ENCODE measurements around the gene DOCK4.

Gene DOCK4

DNA sequence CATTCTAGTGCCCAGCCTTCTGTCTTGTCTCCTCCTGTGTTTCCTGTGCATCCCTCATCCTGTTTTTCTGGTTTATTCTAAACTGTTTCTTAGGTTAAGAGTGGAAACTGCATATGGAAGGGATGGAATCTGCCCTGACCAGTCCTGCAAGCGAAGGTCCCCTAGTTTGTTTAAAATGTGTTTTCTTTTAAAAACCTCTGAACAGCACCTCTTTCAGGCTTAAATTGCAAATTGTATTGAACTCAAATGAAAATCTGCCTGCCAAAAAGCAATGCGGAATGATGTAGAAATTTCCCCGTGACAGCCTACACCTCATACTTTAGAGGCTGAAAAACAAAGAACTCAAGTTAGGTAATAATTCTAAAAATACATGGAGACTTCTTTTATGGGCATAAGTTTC is 421.1 kb downstream of the DOCK4 start:
- DNase-seq (ENCODE audit: extremely low spot score), result no peak
- POLR2A ChIA-PET, result no interaction called here
- CTCF ChIA-PET, result no interaction called here
- TF ChIP-seq, protein P1, sequence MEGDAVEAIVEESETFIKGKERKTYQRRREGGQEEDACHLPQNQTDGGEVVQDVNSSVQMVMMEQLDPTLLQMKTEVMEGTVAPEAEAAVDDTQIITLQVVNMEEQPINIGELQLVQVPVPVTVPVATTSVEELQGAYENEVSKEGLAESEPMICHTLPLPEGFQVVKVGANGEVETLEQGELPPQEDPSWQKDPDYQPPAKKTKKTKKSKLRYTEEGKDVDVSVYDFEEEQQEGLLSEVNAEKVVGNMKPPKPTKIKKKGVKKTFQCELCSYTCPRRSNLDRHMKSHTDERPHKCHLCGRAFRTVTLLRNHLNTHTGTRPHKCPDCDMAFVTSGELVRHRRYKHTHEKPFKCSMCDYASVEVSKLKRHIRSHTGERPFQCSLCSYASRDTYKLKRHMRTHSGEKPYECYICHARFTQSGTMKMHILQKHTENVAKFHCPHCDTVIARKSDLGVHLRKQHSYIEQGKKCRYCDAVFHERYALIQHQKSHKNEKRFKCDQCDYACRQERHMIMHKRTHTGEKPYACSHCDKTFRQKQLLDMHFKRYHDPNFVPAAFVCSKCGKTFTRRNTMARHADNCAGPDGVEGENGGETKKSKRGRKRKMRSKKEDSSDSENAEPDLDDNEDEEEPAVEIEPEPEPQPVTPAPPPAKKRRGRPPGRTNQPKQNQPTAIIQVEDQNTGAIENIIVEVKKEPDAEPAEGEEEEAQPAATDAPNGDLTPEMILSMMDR (IDR thresholded peaks at IDR 0.05; ENCODE audit: control extremely low read depth, extremely low read depth, low read depth, missing control alignments), result no peak

DNA sequence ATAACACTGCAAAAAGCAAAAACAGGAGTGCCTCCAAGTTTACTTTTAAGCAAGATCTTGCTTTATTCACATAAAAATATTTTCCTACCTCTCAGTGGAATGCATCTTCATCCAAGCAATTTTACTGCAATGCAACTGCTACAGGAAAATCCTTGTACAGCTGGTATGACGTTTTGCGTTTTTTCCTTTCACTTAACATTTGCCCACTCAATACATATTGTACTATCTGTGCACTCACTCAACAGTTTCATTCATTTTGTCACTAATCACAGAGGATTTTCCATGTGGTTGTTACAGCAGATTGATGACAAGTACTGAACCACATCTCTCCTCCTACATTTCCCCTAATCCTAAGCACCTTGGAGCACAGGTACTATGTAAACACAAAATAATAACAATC is 421.9 kb downstream of the DOCK4 start:
- no peak for DNase-seq (ENCODE audit: extremely low spot score)
- ChIA-PET CTCF (no interaction called here), POLR2A (no interaction called here)
- TF ChIP-seq, protein P1 (IDR thresholded peaks at IDR 0.05; ENCODE audit: control extremely low read depth, extremely low read depth, low read depth, missing control alignments), result no peak

DNA sequence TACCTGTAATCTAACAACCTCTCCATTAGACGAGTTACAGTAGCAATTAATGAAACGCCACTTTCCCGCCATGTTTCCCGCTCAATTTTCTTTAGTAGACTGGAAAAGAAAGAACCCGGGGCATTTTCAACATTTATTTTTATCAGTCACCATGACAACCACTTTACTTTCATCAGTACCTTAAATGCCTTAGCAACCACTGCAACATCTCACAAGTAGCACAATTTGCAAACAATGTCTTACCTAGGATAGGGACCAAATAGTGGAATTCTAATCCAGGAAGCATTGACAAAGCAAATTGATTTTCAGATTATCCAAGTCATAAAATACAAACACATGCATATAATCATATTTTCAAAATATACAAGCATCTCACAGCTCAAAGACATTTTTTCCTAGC is 422.3 kb downstream of the DOCK4 start:
- no peak for DNase-seq (ENCODE audit: extremely low spot score)
- POLR2A ChIA-PET, result no interaction called here
- TF ChIP-seq, protein P1 (IDR thresholded peaks at IDR 0.05; ENCODE audit: control extremely low read depth, extremely low read depth, low read depth, missing control alignments), result no peak
- CTCF ChIA-PET, result no interaction called here

DNA sequence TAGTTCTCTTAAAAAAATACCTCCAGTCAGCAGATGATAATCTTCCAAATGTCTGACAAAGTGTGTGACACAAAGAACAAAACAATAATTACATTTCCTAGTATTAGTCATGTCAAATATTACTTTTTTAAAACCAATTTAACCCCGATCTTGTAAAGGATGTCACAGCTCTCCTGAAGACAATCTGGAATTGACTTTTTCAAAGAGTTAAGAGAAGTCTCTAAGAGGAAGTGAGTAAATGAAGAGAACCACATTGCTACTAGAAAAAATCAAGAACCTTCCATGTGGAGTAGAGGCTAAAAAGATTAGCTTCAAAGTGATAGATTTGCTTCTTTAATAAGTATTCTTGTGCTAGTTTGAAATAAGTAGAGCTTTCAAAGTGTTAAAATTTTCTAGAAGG is 425.7 kb downstream of the DOCK4 start:
- no peak for DNase-seq (ENCODE audit: extremely low spot score)
- ChIA-PET POLR2A (no interaction called here), CTCF (no interaction called here)
- TF ChIP-seq, protein P1 (IDR thresholded peaks at IDR 0.05; ENCODE audit: control extremely low read depth, extremely low read depth, low read depth, missing control alignments), result no peak

DNA sequence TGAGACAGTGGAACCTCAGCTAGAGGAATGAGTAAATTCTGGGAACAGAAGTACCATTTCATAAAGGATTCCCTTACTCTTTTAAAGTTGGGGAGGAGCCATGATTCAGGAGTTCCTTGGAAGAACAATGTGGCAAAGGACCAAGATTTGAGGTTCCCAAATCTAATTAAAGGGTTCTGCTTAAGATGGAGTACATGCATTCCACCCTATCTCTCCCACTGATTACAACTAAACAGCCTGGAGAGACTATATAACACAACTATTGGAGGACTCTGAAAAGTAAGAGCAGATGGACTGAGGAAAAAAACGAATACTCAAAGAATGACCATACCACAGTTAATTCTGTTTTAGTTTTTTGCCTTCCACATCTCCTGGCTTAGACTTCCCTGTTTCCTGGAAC is 431.0 kb downstream of the DOCK4 start:
- DNase-seq (ENCODE audit: extremely low spot score), result no peak
- ChIA-PET CTCF (no interaction called here), POLR2A (no interaction called here)
- TF ChIP-seq, protein P1 (IDR thresholded peaks at IDR 0.05; ENCODE audit: control extremely low read depth, extremely low read depth, low read depth, missing control alignments), result no peak

DNA sequence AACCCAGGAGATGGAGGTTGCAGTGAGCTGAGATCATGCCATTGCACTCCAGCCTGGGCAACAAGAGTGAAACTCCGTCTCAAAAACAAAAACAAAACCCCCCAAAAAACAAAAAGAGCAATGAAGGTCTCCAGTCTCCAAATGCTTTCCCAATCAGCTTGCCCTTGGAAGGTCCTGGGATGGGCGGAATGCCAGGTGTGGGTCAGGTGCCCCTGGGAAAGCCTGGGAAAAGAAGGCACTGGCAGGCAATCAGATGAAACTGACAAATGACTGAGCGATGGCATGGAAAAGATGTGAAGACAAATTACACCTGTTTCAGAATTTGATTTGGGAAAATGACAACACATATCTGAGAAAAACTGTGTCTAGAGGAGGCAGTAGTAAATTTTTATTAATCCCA is 433.5 kb downstream of the DOCK4 start:
- POLR2A ChIA-PET, result no interaction called here
- DNase-seq (ENCODE audit: extremely low spot score), result no peak
- TF ChIP-seq, protein P1 (IDR thresholded peaks at IDR 0.05; ENCODE audit: control extremely low read depth, extremely low read depth, low read depth, missing control alignments), result no peak
- CTCF ChIA-PET, result interaction anchor here (1.4 kb wide), 1 partner anchor 19 kb away, joined by 3 read pairs; no protein-coding TSS in a partner anchor

DNA sequence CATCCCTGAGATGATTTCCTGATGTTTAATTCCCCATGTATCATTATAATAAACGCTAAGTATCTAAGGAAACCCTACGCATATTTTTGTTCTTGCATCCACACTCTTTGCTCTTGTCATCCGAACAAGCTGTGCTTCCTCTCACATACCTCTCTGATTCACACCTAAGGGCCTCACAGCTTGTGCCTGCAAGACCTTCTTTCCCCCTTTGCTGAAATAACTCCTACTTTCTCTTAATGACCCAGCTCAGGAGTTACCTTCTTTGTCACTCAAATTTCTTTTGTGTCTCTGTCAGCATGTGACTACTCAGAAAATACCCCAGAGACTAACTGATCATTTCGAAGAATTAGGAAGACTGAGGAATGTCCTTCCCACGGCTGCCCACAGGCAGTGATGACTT is 434.6 kb downstream of the DOCK4 start:
- DNase-seq (ENCODE audit: extremely low spot score), result no peak
- TF ChIP-seq, protein P1 (IDR thresholded peaks at IDR 0.05; ENCODE audit: control extremely low read depth, extremely low read depth, low read depth, missing control alignments), result no peak
- POLR2A ChIA-PET, result no interaction called here
- CTCF ChIA-PET, result interaction anchor here (0.8 to 1.6 kb wide), 2 partner anchors 17 to 28 kb away, joined by 3 to 4 read pairs; no protein-coding TSS in a partner anchor

All from GM10248 (cell line).